Activated naive CD8-positive, alpha-beta T cell treated with anti-CD3 and anti-CD28 coated beads, Interleukin-2, amount 50 U/mL, for 24 hours (primary cell): ENCODE data around the gene ATXN10.

ENCODE experiments used
- ATAC-seq: fragments of 150-1000 bp; cut with Tn5 transposase; one replicate; pipeline ENCODE4 v1.10.0; 2021
- DNase-seq: peaks from one replicate; pipeline ENCODE4 v3.0.0; 2021
- H3K27ac Mint-ChIP-seq: one replicate; pipeline ENCODE4 v1.8.0; 2021; ENCODE audit warnings: mild to moderate bottlenecking, mixed read lengths
- H3K27me3 Mint-ChIP-seq: one replicate; pipeline ENCODE4 v1.8.0; 2021; ENCODE audit warnings: mixed read lengths
- H3K36me3 Mint-ChIP-seq: one replicate; pipeline ENCODE4 v1.8.0; 2021; ENCODE audit warnings: low read depth, mixed read lengths
- H3K4me1 Mint-ChIP-seq: one replicate; pipeline ENCODE4 v1.8.0; 2021; ENCODE audit warnings: mixed read lengths
- H3K4me3 Mint-ChIP-seq: one replicate; pipeline ENCODE4 v1.8.0; 2021; ENCODE audit warnings: mild to moderate bottlenecking, moderate library complexity, mixed read lengths
- H3K9me3 Mint-ChIP-seq: one replicate; pipeline ENCODE4 v1.8.0; 2021; ENCODE audit warnings: mixed read lengths

Gene ATXN10

DNA sequence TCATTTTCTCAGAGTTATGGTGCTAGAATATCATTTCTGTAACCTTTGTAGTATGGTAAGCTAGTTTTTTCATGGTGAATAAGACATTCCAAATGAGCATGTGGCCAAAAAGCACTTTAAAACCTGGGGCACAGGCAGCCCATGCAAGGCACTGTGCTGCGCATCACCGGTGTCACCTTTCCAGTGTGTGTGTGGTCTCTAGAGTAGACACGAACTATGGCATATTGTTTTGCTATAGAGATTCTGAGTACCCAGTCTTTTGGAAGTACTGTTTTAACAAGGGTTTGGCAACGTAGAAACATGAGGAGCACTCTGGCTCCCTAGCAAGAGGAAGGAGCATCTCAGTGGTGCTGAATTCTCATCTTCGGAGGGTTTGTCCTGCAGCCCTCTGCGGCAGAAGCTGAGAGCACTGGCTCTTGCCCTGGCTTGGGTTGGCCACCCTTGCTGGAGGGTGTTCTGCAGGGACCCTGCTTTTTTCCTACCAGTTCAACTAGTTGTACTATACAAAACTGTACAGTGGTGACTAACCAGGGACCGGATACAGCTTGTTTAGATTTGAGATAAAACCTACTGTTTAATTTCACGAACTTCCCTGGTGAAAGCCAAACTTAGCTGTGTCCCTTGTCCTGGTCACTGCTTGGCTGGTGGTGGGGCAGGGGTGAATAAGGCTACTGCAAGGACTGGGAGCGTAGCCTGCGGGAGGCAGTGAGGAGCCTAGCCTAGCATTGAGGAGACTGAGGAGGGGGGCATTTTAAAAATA lies 135.7 kb downstream of the ATXN10 start:
- H3K27ac Mint-ChIP-seq = no peak overlapping the region

DNA sequence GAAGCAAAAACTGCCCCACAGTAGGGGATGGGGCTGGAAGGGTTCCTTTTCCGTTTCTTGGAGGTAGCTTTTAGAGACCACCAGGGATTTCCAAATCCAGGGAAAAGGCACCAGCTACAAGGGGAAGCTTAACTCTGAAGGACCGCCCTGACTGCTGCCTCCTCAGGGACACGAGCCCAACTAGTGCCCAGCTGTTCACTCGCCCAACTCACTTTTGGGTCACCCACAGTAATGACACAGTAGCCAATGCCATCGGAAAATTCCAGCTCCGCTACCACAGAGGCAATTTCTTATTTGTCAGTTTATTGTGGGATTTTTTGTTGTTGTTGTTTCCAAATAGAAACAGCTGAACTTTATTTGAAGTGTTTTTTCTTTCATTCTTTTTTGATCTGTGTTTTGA lies 141.3 kb downstream of the ATXN10 start:
- ATAC-seq (no peak), DNase-seq (no peak)
- no peaks in the 10 kb centered on the region for H3K4me1 Mint-ChIP-seq
- no peaks in the 10 kb centered on the region for H3K9me3 Mint-ChIP-seq
- H3K36me3 Mint-ChIP-seq = peaks cover 35% of the 10 kb centered on the region
- H3K27ac Mint-ChIP-seq = no peak overlapping the region
- H3K4me3 Mint-ChIP-seq = no peak overlapping the region
- H3K27me3 Mint-ChIP-seq = no peaks in the 10 kb centered on the region

More for the DNA sequence above, 135.7 kb downstream of the ATXN10 start:
- Mint-ChIP-seq H3K4me1 (peaks cover 3% of the 10 kb centered on the region), H3K4me3 (no peak overlapping the region), H3K9me3 (no peaks in the 10 kb centered on the region), H3K36me3 (peaks cover 37% of the 10 kb centered on the region), H3K27me3 (no peaks in the 10 kb centered on the region)
- ATAC-seq (no peak), DNase-seq (no peak)

DNA sequence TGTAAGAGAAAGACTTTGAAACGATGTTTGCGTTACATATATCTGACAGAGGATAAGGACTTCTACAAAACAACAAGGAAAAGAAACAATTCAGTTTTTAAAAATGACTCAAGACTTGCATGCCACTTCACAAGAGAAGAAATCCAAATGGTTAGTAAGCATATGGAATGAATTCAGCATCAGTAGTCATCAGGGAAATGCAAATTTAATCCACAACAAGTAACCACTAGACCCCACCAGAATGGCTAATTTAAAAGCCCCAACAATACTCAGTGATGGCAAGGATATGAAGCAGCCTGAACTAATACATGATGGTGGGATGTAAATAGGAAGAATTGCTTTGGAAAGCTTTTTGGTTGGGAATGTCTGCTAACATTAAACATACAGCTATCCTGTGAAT lies 142.6 kb downstream of the ATXN10 start:
- peaks cover 27% of the 10 kb centered on the region for H3K36me3 Mint-ChIP-seq
- H3K4me3 Mint-ChIP-seq = no peak overlapping the region
- H3K27ac Mint-ChIP-seq = no peak overlapping the region
- DNase-seq = no peak
- no peaks in the 10 kb centered on the region for H3K9me3 Mint-ChIP-seq
- no peak for ATAC-seq
- no peaks in the 10 kb centered on the region for H3K27me3 Mint-ChIP-seq
- no peaks in the 10 kb centered on the region for H3K4me1 Mint-ChIP-seq

DNA sequence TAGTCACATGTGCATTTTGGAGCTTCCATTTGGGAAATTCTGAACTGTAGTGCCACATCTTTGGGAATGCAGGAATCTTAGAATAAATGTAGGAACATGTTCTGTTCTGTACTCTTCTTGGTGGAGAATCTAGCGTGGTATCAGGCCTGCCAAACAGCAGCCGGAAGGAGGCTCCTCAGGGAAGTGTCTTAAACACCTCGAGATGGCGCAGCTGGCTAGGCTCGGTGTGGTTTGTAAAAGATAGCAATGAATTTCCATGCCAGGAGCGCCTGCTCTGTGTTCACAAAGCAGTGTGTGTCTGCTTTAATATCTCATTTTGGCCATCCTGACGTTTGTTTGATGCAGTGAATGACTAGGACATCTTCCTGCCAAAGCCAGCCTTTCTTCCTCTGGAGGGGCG lies 145.1 kb downstream of the ATXN10 start:
- DNase-seq (no peak), ATAC-seq (no peak)
- H3K4me1 Mint-ChIP-seq = no peaks in the 10 kb centered on the region
- no peak overlapping the region for H3K4me3 Mint-ChIP-seq
- no peaks in the 10 kb centered on the region for H3K27me3 Mint-ChIP-seq
- H3K27ac Mint-ChIP-seq = no peak overlapping the region
- H3K36me3 Mint-ChIP-seq = peaks cover 27% of the 10 kb centered on the region
- no peaks in the 10 kb centered on the region for H3K9me3 Mint-ChIP-seq

DNA sequence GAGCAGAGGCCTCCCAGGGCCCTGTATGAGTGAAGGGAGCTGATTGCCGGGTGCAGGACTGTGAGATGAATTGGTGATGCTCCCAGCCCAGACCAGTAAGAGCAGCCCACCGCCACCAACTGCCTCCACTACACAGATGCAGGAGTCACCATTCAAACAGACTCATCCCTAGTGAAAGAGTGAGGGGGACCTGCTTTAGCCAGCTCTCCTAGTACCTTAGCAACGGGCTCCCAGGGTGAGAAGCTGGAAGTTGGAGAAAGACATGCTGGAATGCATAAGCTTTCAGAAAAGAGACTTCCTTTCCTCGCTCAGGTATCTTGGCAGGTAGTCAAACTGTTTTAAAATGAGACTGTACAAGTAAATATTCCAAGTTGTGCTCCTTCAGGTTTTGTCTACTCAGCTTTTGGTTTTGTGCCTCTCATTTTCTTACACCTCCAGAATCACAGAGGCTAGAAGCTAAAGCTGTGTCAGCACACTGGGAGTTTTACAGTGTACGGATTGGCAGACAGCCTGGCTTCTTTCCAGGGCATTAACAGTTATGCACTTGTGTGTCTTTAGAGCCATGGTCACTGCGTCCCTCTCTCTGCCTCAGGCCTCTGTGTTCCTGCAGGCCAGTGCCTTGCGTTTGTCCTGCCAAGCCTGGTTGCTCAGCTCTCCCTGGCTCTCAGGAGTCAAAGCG lies 146.2 kb downstream of the ATXN10 start:
- Mint-ChIP-seq H3K9me3 (no peaks in the 10 kb centered on the region), H3K4me1 (no peaks in the 10 kb centered on the region), H3K36me3 (peaks cover 23% of the 10 kb centered on the region), H3K27me3 (no peaks in the 10 kb centered on the region), H3K4me3 (no peak overlapping the region), H3K27ac (no peak overlapping the region)
- DNase-seq (no peak), ATAC-seq (no peak)

DNA sequence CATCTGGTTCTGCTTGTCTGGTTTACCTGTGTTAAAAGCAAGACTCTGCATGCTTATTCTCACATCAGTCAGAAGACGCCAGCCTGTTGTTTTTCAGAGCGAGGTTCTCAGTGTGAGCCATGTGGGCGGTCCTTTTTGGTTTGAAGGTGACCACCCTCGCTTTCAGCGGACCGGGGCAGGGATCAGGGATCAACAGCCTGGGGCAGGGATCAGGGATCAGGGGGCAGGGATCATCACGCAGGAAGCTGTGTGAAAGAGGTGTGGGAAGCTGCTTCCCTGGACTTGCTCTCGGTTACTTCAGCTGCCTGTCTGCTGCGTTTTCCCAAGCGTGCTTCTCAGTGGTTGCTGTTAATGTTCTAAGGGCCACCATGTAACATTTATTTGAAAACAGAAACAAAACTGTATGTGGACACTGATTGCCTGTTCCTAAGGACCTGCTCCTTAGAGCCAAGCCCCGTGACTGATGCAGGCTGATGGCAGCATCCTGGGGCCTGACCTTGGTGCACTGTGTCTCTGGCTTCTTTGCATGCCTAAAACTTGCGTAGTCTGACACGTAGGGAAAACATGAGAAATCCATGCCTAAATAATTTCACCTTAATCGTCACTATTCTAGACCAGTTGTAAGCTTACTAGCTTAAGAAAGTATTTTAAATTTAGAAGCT lies 146.9 kb downstream of the ATXN10 start:
- Mint-ChIP-seq H3K27ac (no peak overlapping the region), H3K4me1 (no peaks in the 10 kb centered on the region), H3K36me3 (peaks cover 18% of the 10 kb centered on the region), H3K9me3 (no peaks in the 10 kb centered on the region), H3K27me3 (no peaks in the 10 kb centered on the region), H3K4me3 (no peak overlapping the region)
- DNase-seq = no peak
- no peak for ATAC-seq

DNA sequence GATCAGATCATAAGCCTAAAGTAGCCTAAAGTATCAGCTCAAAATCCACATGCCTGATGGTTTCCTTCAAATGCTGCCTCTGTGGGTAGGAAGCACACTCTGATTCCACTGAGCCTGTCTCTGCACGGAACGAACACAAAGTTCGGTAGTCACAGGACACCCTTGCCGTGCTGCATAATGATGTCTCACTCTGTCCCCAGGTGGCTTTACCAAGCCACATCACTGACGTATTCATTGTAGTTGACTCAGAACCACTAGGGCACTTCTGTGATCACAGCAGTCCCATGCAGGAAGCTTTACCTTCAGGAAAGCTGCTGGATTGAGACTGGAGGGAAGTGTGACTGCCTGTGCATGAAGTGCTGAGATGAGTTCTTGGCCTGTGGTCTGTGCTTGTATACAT lies 147.7 kb downstream of the ATXN10 start:
- Mint-ChIP-seq H3K4me1 (no peaks in the 10 kb centered on the region), H3K36me3 (peaks cover 16% of the 10 kb centered on the region), H3K27ac (no peak overlapping the region), H3K4me3 (no peak overlapping the region), H3K27me3 (no peaks in the 10 kb centered on the region), H3K9me3 (no peaks in the 10 kb centered on the region)
- no peak for ATAC-seq
- no peak for DNase-seq

DNA sequence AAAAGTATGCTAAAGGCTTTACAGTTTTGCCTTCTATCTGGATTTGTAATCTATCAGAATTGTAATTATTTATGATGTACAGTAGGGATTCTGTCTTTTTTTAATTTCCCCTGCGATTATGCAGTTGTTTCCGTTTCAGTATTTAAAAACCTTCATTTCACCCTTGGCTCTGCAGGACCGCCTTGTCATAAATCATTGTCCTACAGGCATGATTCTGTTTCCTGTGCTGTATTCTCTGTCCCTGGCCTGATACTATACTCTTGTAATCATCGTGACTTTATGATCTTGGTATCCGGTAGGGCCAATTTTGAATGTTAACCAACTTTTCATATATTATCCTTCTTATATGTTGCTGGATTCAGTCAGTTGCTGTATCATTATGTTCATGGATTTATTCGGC lies 151.7 kb downstream of the ATXN10 start:
- ATAC-seq (no peak), DNase-seq (no peak)
- Mint-ChIP-seq H3K36me3 (peaks cover 21% of the 10 kb centered on the region), H3K9me3 (no peaks in the 10 kb centered on the region), H3K27me3 (no peaks in the 10 kb centered on the region), H3K4me1 (no peaks in the 10 kb centered on the region), H3K4me3 (no peak overlapping the region), H3K27ac (no peak overlapping the region)

DNA sequence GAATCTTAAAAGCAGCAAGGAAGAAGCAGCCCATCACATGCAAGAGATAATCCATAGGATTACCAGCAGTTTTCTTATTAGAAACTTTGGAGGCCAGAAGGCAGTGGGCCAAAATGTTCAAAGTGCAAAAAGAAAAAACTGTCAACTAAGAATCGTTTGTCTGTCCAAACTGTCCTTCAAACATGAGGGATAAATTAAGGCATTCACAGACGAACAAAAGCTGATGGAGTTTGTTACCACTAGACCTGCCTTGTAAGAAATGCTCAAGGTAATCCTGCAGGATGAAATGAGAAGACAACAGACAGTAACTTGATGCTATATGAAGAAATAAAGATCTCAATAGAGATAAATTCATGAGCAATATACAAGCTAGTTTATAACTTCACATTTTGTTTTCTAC lies 154.9 kb downstream of the ATXN10 start:
- Mint-ChIP-seq H3K27ac (no peak overlapping the region), H3K36me3 (peaks cover 20% of the 10 kb centered on the region), H3K9me3 (no peaks in the 10 kb centered on the region), H3K4me3 (no peak overlapping the region), H3K27me3 (no peaks in the 10 kb centered on the region), H3K4me1 (no peaks in the 10 kb centered on the region)
- DNase-seq (no peak), ATAC-seq (no peak)

DNA sequence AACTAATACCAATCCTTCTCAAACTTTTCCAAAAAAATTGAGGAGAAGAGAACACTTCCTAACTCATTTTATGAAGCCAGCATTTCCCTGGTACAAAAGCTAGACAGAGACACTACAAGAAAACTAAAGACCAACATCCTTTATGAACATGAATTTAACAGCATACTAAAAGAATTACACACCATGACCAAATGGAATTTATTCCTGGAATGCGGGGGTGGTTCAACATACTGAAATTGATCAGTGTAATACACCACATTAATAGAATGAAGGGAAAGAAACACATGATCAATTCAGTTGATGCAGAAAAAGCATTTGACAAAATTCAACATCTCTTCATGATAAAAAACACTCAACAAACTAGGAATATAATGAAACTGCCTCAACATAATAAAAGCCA lies 157.2 kb downstream of the ATXN10 start:
- peaks cover 24% of the 10 kb centered on the region for H3K36me3 Mint-ChIP-seq
- ATAC-seq (no peak), DNase-seq (no peak)
- H3K27me3 Mint-ChIP-seq = no peaks in the 10 kb centered on the region
- H3K27ac Mint-ChIP-seq = no peak overlapping the region
- H3K9me3 Mint-ChIP-seq = no peaks in the 10 kb centered on the region
- H3K4me1 Mint-ChIP-seq = no peaks in the 10 kb centered on the region
- H3K4me3 Mint-ChIP-seq = no peak overlapping the region

DNA sequence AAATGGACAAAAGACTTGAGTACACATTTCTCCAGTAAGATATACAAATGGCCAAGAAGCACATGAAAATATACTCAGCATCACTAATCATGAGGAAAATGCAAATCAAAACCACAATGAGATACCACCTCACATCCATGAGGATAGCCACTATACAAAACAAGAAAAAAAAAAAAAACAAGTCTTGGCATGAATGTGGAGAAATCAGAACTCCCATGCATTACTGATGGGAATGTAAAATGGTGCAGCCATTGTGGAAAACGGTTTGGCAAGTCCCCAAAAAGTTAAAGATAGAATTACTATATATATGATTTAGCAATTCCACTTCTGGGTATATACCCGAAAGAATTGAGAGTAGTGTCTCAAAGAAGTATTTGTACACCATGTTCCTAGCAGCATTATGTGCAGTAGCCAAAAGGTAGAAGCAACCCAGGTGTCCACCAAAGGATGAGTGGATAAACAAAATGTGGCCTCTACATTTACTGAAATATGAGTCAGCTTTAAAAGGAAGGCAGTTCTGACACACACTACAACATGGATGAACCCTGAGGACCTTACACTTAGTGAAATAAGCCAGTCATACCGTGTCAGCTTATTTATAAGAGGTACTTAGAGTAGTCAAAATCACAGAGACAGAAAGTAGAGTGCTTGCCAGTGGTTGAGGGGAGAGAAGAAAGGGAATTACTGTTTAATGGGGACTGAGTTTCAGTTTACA lies 159.1 kb downstream of the ATXN10 start:
- Mint-ChIP-seq H3K27me3 (no peaks in the 10 kb centered on the region), H3K4me1 (peaks cover 1% of the 10 kb centered on the region), H3K9me3 (no peaks in the 10 kb centered on the region), H3K27ac (no peak overlapping the region), H3K4me3 (no peak overlapping the region), H3K36me3 (peaks cover 13% of the 10 kb centered on the region)
- no peak for ATAC-seq
- no peak for DNase-seq

DNA sequence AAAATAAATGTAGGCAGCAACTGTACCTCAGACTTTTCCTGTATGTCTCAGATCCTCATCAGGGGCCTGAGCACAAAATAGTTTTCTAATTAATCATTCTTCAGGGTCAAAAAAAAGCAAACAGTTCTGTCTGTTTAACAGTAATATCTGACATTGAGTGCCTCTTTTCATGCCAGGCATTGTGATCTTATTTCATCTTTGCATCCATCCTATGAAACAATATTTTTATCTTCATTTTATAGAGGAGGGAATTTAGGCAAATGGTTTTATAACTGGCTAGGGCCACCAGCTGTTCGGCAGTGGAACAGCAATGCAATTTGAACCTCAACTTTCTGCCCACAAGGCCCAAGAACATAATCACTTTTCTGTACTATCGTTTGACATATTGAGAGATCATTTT lies 159.8 kb downstream of the ATXN10 start:
- H3K27ac Mint-ChIP-seq = no peak overlapping the region
- H3K36me3 Mint-ChIP-seq = peaks cover 13% of the 10 kb centered on the region
- no peak for DNase-seq

DNA sequence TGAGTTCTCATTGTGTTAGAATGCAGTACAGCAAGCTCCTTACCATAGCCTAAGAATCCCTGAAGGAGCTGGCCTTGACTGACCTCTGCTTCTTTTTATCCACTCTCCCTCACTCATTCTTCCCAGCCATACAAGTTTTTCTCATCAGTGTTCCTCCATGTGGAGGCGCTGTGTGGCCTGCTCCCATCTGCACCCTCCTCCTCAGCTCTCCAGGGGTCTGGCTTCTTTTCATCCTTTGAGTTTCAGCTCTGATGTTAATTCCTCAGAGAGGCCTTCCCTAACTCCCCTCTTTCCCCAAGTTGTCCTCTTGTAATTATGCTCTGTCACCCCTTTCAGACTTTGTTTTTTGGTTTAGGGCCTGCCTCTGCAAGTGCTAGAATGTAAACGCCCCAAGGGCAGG lies 160.5 kb downstream of the ATXN10 start:
- Mint-ChIP-seq H3K4me1 (peaks cover 1% of the 10 kb centered on the region), H3K27me3 (no peaks in the 10 kb centered on the region), H3K27ac (no peak overlapping the region), H3K4me3 (no peak overlapping the region), H3K36me3 (peaks cover 13% of the 10 kb centered on the region), H3K9me3 (no peaks in the 10 kb centered on the region)
- ATAC-seq (no peak), DNase-seq (no peak)

More for the DNA sequence above, 159.8 kb downstream of the ATXN10 start:
- no peak for ATAC-seq
- no peak overlapping the region for H3K4me3 Mint-ChIP-seq
- H3K9me3 Mint-ChIP-seq = no peaks in the 10 kb centered on the region
- H3K4me1 Mint-ChIP-seq = peaks cover 1% of the 10 kb centered on the region
- no peaks in the 10 kb centered on the region for H3K27me3 Mint-ChIP-seq

DNA sequence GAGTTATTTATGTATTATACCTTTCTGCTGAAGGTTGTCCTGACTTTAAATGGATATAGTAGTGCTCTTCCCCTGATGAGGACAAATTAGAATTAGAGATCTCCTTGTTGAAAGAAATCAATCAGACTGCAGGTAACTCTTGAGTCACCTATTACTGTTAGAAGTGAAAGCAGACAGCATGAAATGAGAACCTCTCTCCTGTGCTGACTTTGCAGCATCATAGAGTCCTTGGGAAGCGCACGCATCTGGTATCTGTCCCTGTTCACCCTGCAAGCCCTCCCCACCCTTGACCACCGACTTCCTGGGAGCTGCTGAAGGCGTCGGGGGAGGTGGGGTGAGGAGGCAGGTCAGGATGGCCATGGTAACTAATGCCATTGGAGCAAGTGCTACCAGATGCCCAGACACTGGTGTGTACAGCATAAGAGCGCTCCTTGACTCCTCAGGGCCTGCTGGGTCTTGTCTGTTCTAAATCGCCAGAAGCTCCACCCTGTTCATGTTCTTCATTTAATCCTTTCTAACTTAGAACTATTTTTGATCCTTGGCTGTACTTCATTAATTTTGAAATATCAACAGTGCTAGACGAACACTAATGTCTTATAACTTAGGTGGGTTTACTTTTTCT lies 161.4 kb downstream of the ATXN10 start:
- DNase-seq (no peak), ATAC-seq (no peak)
- Mint-ChIP-seq H3K4me1 (peaks cover 1% of the 10 kb centered on the region), H3K27ac (no peak overlapping the region), H3K36me3 (peaks cover 11% of the 10 kb centered on the region), H3K9me3 (no peaks in the 10 kb centered on the region), H3K4me3 (no peak overlapping the region), H3K27me3 (no peaks in the 10 kb centered on the region)
